GM19328 (cell line): Measurements from ENCODE around the gene UPP2.

ENCODE experiments used
- ATAC-seq: cut with Tn5 transposase; IDR thresholded peaks from one replicate; pipeline ENCODE4 v1.9.1; 2021; ENCODE audit warnings: mild to moderate bottlenecking, moderate library complexity; ENCODE audit not compliant: unreplicated experiment

The UPP2 gene

GRCh38 chr2:158135096-158135495 is 33.4 kb downstream of the UPP2 start:
- ATAC-seq: no peak

- no peak for ATAC-seq
These were observed 36.6 kb downstream of the UPP2 start for GRCh38 chr2:158138255-158138654.

- ATAC-seq: no peak
These were observed 38.5 kb downstream of the UPP2 start for GRCh38 chr2:158140201-158140600.

GRCh38 chr2:158142165-158142564 is 40.5 kb downstream of the UPP2 start:
- no peak for ATAC-seq

- no peak for ATAC-seq
These were observed 41.1 kb downstream of the UPP2 start for GRCh38 chr2:158142568-158143332.

GRCh38 chr2:158143703-158144360 is 42.2 kb downstream of the UPP2 start:
- no peak for ATAC-seq

GRCh38 chr2:158144914-158145625 is 43.4 kb downstream of the UPP2 start:
- ATAC-seq: no peak

GRCh38 chr2:158153270-158154015 is 51.8 kb downstream of the UPP2 start:
- no peak for ATAC-seq

GRCh38 chr2:158154596-158154995 is 52.9 kb downstream of the UPP2 start:
- ATAC-seq: no peak

GRCh38 chr2:158172719-158173118 is 71.0 kb downstream of the UPP2 start:
- ATAC-seq: no peak

GRCh38 chr2:158174495-158174894 is 72.8 kb downstream of the UPP2 start:
- no peak for ATAC-seq

- ATAC-seq: no peak
These were observed 73.3 kb downstream of the UPP2 start for GRCh38 chr2:158174956-158175355.

GRCh38 chr2:158178646-158179045 is 77.0 kb downstream of the UPP2 start:
- no peak for ATAC-seq

- peak; percentile 65 for ATAC-seq
These were observed 78.0 kb downstream of the UPP2 start for GRCh38 chr2:158179660-158180059.

- no peak for ATAC-seq
These were observed 79.5 kb downstream of the UPP2 start for GRCh38 chr2:158181171-158181570.

- no peak for ATAC-seq
These were observed 81.1 kb downstream of the UPP2 start for GRCh38 chr2:158182676-158183295.

- no peak for ATAC-seq
These were observed 82.3 kb downstream of the UPP2 start for GRCh38 chr2:158184001-158184400.

GRCh38 chr2:158184556-158185343 is 83.1 kb downstream of the UPP2 start:
- no peak for ATAC-seq
